Astrocyte (in vitro differentiated cells and primary cell): ENCODE results near the gene CAMK2B. TPM values are rescaled to one million over a fixed set of nuclear protein-coding genes. Genes with fewer than 3 reads are reported as not detected.

Source experiments
- DNase-seq: peaks from one replicate; pipeline ENCODE4 v3.0.0-alpha.2; 2010; ENCODE audit warnings: low read depth
- FAIRE-seq: peaks from 2 replicates; lab custom pipeline; 2011; peaks lifted over from hg19 to GRCh38; lab: Jason Lieb, UNC
- H2AFZ ChIP-seq: 2 replicates; pipeline ENCODE4 v1.6.0; 2012; ENCODE audit warnings: low read depth, low read length, inconsistent platforms
- H3K27ac ChIP-seq: 2 replicates; pipeline ENCODE4 v1.5.1; 2011; ENCODE audit warnings: low read depth, low read length, inconsistent platforms
- H3K27me3 ChIP-seq: 2 replicates; pipeline ENCODE4 v1.6.0; 2011; ENCODE audit warnings: low read length, inconsistent platforms; ENCODE audit not compliant: insufficient read depth
- H3K36me3 ChIP-seq: 2 replicates; pipeline ENCODE4 v1.5.1; 2011; ENCODE audit warnings: low read length, inconsistent platforms; ENCODE audit not compliant: insufficient read depth
- H3K4me1 ChIP-seq: 2 replicates; pipeline ENCODE4 v1.5.1; 2011; ENCODE audit warnings: low read length, inconsistent platforms; ENCODE audit not compliant: insufficient read depth
- H3K4me2 ChIP-seq: 2 replicates; pipeline ENCODE4 v1.6.0; 2012; ENCODE audit warnings: low read length, inconsistent platforms
- H3K4me3 ChIP-seq: 2 replicates; pipeline ENCODE4 v1.5.1; 2011; ENCODE audit warnings: low read depth, mild to moderate bottlenecking, low read length, inconsistent platforms; ENCODE audit not compliant: insufficient read depth
- H3K79me2 ChIP-seq: 2 replicates; pipeline ENCODE4 v1.6.0; 2012; ENCODE audit warnings: mild to moderate bottlenecking, low read length, inconsistent platforms; ENCODE audit not compliant: insufficient read depth
- H3K9ac ChIP-seq: 2 replicates; pipeline ENCODE4 v1.6.0; 2012; ENCODE audit warnings: mild to moderate bottlenecking, low read length, inconsistent platforms
- H3K9me3 ChIP-seq: 2 replicates; pipeline ENCODE4 v1.5.1; 2012; ENCODE audit warnings: low read depth, mild to moderate bottlenecking, low read length, inconsistent platforms; ENCODE audit not compliant: insufficient read depth
- H4K20me1 ChIP-seq: 2 replicates; pipeline ENCODE4 v1.6.0; 2012; ENCODE audit warnings: low read length, inconsistent platforms; ENCODE audit not compliant: insufficient read depth
- H3K27ac Mint-ChIP-seq: one replicate; pipeline ENCODE4 v1.8.0; 2021; ENCODE audit warnings: mild to moderate bottlenecking, mixed read lengths; ENCODE audit not compliant: unreplicated experiment
- H3K27me3 Mint-ChIP-seq: one replicate; pipeline ENCODE4 v1.8.0; 2021; ENCODE audit warnings: low read depth, mixed read lengths; ENCODE audit not compliant: unreplicated experiment
- H3K36me3 Mint-ChIP-seq: one replicate; pipeline ENCODE4 v1.8.0; 2021; ENCODE audit warnings: low read depth, mixed read lengths; ENCODE audit not compliant: unreplicated experiment
- H3K4me1 Mint-ChIP-seq: one replicate; pipeline ENCODE4 v1.8.0; 2021; ENCODE audit warnings: low read depth, mixed read lengths; ENCODE audit not compliant: unreplicated experiment
- H3K4me3 Mint-ChIP-seq: one replicate; pipeline ENCODE4 v1.8.0; 2021; ENCODE audit warnings: mild to moderate bottlenecking, moderate library complexity, mixed read lengths; ENCODE audit not compliant: unreplicated experiment
- H3K9me3 Mint-ChIP-seq: one replicate; pipeline ENCODE4 v1.8.0; 2021; ENCODE audit warnings: mild to moderate bottlenecking, mixed read lengths; ENCODE audit not compliant: unreplicated experiment
- EZH2 ChIP-seq: IDR thresholded peaks from 2 replicates; pipeline ENCODE4 v1.6.1; 2012; ENCODE audit warnings: mild to moderate bottlenecking, low read length, inconsistent platforms; ENCODE audit not compliant: insufficient read depth
- total RNA-seq: library from RNA; stranded (reverse); gene quantifications from 2 replicates; pipeline ENCODE4 v1.2.1, GENCODE V29; 2021
- TF ChIP-seq, protein P1 (sequence below): IDR thresholded peaks from 2 replicates; pipeline ENCODE4 v1.5.1; 2011; ENCODE audit warnings: low read depth, mild to moderate bottlenecking, inconsistent platforms, low read length, moderate library complexity; ENCODE audit not compliant: insufficient read depth

The CAMK2B gene
- total RNA-seq, 1 donor from 2014 or later: 0.18 TPM

DNA sequence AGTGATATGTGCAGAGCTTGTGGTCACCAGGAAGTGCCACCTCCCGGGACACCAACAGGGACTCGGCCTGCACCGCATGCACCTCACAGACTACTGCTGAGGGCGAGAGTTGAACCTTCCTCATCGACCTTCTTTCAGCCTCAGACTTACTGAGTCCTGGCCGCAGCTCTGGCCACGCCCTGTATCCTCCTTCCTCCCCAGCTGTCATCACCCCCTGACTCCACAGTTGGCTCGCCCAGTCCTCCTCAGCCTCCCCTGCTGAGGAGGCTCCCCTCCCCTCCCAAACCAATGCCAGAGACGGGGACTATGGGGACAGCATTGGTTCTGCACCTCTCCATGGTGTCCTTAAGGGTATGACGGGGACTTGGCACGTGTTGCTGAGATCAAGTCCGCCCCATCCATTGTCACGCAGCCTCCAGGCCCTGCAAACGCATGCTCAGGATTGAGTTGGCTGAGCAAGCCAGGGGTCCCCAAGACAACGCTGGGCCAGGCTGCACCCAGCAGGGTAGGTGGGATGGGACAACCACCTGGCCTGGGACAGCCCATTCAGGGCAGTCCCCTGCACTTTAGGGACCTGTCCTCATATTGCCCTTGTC is 75.7 kb downstream of the CAMK2B start:
- FAIRE-seq (no peak), DNase-seq (no peak)
- Mint-ChIP-seq H3K9me3 (no peaks in the 10 kb centered on the region), H3K36me3 (no peaks in the 10 kb centered on the region), H3K4me3 (no peak overlapping the region), H3K27ac (no peak overlapping the region), H3K27me3 (peaks cover 25% of the 10 kb centered on the region), H3K4me1 (no peaks in the 10 kb centered on the region)
- no peak overlapping the region for H2AFZ ChIP-seq
- H3K36me3 ChIP-seq: no peaks in the 10 kb centered on the region
- H3K4me2 ChIP-seq: no peak overlapping the region
- H4K20me1 ChIP-seq: no peaks in the 10 kb centered on the region
- H3K4me3 ChIP-seq: no peak overlapping the region
- H3K9ac ChIP-seq: no peak overlapping the region
- H3K9me3 ChIP-seq: no peaks in the 10 kb centered on the region
- H3K79me2 ChIP-seq: no peaks in the 10 kb centered on the region
- H3K27ac ChIP-seq: no peak overlapping the region
- H3K4me1 ChIP-seq: no peaks in the 10 kb centered on the region
- TF ChIP-seq EZH2: no peak
- TF ChIP-seq, protein P1, sequence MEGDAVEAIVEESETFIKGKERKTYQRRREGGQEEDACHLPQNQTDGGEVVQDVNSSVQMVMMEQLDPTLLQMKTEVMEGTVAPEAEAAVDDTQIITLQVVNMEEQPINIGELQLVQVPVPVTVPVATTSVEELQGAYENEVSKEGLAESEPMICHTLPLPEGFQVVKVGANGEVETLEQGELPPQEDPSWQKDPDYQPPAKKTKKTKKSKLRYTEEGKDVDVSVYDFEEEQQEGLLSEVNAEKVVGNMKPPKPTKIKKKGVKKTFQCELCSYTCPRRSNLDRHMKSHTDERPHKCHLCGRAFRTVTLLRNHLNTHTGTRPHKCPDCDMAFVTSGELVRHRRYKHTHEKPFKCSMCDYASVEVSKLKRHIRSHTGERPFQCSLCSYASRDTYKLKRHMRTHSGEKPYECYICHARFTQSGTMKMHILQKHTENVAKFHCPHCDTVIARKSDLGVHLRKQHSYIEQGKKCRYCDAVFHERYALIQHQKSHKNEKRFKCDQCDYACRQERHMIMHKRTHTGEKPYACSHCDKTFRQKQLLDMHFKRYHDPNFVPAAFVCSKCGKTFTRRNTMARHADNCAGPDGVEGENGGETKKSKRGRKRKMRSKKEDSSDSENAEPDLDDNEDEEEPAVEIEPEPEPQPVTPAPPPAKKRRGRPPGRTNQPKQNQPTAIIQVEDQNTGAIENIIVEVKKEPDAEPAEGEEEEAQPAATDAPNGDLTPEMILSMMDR: no peak
- H3K27me3 ChIP-seq: no peaks in the 10 kb centered on the region

GRCh38 chr7:44247868-44248651 is 77.3 kb downstream of the CAMK2B start:
- H3K4me3 Mint-ChIP-seq: no peak overlapping the region
- H3K9me3 Mint-ChIP-seq: peaks cover 2% of the 10 kb centered on the region
- Histone ChIP-seq H3K4me3 (no peak overlapping the region), H3K4me1 (no peaks in the 10 kb centered on the region), H3K9me3 (no peaks in the 10 kb centered on the region), H2AFZ (no peak overlapping the region), H3K79me2 (no peaks in the 10 kb centered on the region), H3K36me3 (no peaks in the 10 kb centered on the region), H4K20me1 (no peaks in the 10 kb centered on the region), H3K9ac (no peak overlapping the region), H3K27ac (no peak overlapping the region), H3K27me3 (no peaks in the 10 kb centered on the region), H3K4me2 (no peak overlapping the region)
- FAIRE-seq (no peak), DNase-seq (no peak)
- H3K36me3 Mint-ChIP-seq: peaks cover 2% of the 10 kb centered on the region
- TF ChIP-seq, protein P1: no peak
- TF ChIP-seq EZH2: no peak
- H3K4me1 Mint-ChIP-seq: no peaks in the 10 kb centered on the region
- peaks cover 29% of the 10 kb centered on the region for H3K27me3 Mint-ChIP-seq
- H3K27ac Mint-ChIP-seq: no peak overlapping the region
